Stomach (tissue), 9 donors: ENCODE measurements around the gene EXOSC6. TPM values are rescaled to one million over a fixed set of nuclear protein-coding genes. Genes with fewer than 3 reads are reported as not detected.
"Not testable (repeated sequence)": the region's sequence is repeated elsewhere in the genome, so short reads cannot be mapped to it uniquely, and the experiment has no call there.

Source experiments
- DNase-seq, 2 donors: peaks; one replicate each; pipeline versions ENCODE4 v3.0.0 to v3.0.0-alpha.2; 2013 to 2019
- H3K27ac ChIP-seq, 5 donors: fragments of 200-600 bp in 4 of 5; sonication (generic) in 4 of 5; one replicate each; pipeline ENCODE4 v1.5.1; 2013 to 2019; ENCODE audit warnings: mild to moderate bottlenecking in 1 of 5, moderate library complexity in 1 of 5
- H3K27me3 ChIP-seq, 3 donors: fragments of 200-600 bp; sonication (generic); one replicate each; pipeline ENCODE4 v1.5.1; 2017 to 2019; ENCODE audit warnings: mixed run types in 1 of 3
- H3K36me3 ChIP-seq, 4 donors: fragments of 200-600 bp; sonication (generic); 1 replicate in 3 of 4; 2 replicates in 1 of 4; pipeline ENCODE4 v1.5.1; 2016 to 2019
- H3K4me1 ChIP-seq, 4 donors: fragments of 200-600 bp; sonication (generic); one replicate each; pipeline ENCODE4 v1.5.1; 2016 to 2019
- H3K4me3 ChIP-seq, 4 donors: fragments of 200-600 bp; sonication (generic) in 3 of 4; one replicate each; pipeline ENCODE4 v1.5.1; 2016 to 2019; ENCODE audit warnings: mild to moderate bottlenecking in 1 of 4
- H3K9me3 ChIP-seq, 4 donors: fragments of 200-600 bp; sonication (generic); one replicate each; pipeline ENCODE4 v1.5.1; 2016 to 2019
- EP300 ChIP-seq: sonication (generic); formaldehyde crosslinking; IDR thresholded peaks from one replicate; pipeline ENCODE4 v1.6.1; 2017; ENCODE audit warnings: antibody characterized with exemption
- POLR2A ChIP-seq, 4 donors: fragments of 450-650 bp; IDR thresholded peaks; one replicate each; pipeline ENCODE4 v1.6.1; 2016; ENCODE audit warnings: antibody characterized with exemption in 4 of 4, control low read depth in 2 of 4, mild to moderate bottlenecking in 1 of 4, moderate library complexity in 1 of 4
- POLR2AphosphoS5 ChIP-seq, 3 donors: sonication (generic); formaldehyde crosslinking; IDR thresholded peaks; one replicate each; pipeline ENCODE4 v1.6.1; 2016; ENCODE audit warnings: antibody characterized with exemption in 3 of 3
- WGBS, 5 donors: extraction: QIAGEN DNeasy Blood & Tissue Kit in 3 of 5; methylation state at CpG; one replicate each; pipeline versions ENCODE4 v1.1.5 to v1.1.7; 2013 to 2018; 5-methylcytosine and 5-hydroxymethylcytosine counted together
- intact Hi-C: fragments of 100-400 bp; cut with DNase I; formaldehyde crosslinking; loops from one replicate; pipeline ENCODE4 v1.15.1; 2023; ENCODE audit warnings: low total_unique reads
- polyA plus RNA-seq, 3 donors: library from polyadenylated mRNA; stranded (reverse); fragments of 200-250 nt; gene quantifications; one replicate each; pipeline ENCODE4 v1.2.3, GENCODE V29; 2013
- total RNA-seq, 5 donors: library from RNA; depleted of rRNA; stranded (reverse); fragments of >200 nt; gene quantifications; one replicate each; pipeline versions ENCODE4 v1.1.0 to v1.2.3, GENCODE V29; 2014 to 2016
- TF ChIP-seq, protein P1 (sequence below), 7 experiments: fragments of 450-650 bp in 4 of 7; fragments of 200-600 bp in 3 of 7; sonication (generic) in 3 of 7; IDR thresholded peaks; one replicate each; pipeline ENCODE4 v1.5.1; 2016 to 2019; ENCODE audit warnings: antibody characterized with exemption in 7 of 7, control low read depth in 2 of 7, mild to moderate bottlenecking in 1 of 7
- donor health status: healthy with polysubstance abuse.
- donor health status: Bipolar disorder and iron deficiency.
- donor health status: healthy.

Gene EXOSC6
- total and polyA plus RNA-seq, 8 donors, result 7.0 to 45.2 (median 24.4) TPM

- H3K4me3 ChIP-seq, result no peak overlapping the region
- 85 to 95% (median 90%) methylated on average over 7 to 12 of the region's 12 CpGs for WGBS, 5 donors
- intact Hi-C loops, result no loop called here
- DNase-seq, result no peak
- H3K27me3 ChIP-seq, result no peaks in the 10 kb centered on the region
- H3K27ac ChIP-seq, result no peak overlapping the region
- TF ChIP-seq POLR2A (IDR thresholded peaks at IDR 0.05) (no peak), EP300 (no peak), POLR2AphosphoS5 (IDR thresholded peaks at IDR 0.05) (no peak)
- TF ChIP-seq, protein P1, sequence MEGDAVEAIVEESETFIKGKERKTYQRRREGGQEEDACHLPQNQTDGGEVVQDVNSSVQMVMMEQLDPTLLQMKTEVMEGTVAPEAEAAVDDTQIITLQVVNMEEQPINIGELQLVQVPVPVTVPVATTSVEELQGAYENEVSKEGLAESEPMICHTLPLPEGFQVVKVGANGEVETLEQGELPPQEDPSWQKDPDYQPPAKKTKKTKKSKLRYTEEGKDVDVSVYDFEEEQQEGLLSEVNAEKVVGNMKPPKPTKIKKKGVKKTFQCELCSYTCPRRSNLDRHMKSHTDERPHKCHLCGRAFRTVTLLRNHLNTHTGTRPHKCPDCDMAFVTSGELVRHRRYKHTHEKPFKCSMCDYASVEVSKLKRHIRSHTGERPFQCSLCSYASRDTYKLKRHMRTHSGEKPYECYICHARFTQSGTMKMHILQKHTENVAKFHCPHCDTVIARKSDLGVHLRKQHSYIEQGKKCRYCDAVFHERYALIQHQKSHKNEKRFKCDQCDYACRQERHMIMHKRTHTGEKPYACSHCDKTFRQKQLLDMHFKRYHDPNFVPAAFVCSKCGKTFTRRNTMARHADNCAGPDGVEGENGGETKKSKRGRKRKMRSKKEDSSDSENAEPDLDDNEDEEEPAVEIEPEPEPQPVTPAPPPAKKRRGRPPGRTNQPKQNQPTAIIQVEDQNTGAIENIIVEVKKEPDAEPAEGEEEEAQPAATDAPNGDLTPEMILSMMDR (IDR thresholded peaks at IDR 0.05), result no peak
- H3K4me1 ChIP-seq, result no peaks in the 10 kb centered on the region
- peaks cover 78 to 100% (median 99%) of the 10 kb centered on the region in 4 donors for H3K36me3 ChIP-seq
- H3K9me3 ChIP-seq, result no peaks in the 10 kb centered on the region
Observed at GRCh38 chr16:70269471-70269870, 17.7 kb upstream of the EXOSC6 start.

DNA sequence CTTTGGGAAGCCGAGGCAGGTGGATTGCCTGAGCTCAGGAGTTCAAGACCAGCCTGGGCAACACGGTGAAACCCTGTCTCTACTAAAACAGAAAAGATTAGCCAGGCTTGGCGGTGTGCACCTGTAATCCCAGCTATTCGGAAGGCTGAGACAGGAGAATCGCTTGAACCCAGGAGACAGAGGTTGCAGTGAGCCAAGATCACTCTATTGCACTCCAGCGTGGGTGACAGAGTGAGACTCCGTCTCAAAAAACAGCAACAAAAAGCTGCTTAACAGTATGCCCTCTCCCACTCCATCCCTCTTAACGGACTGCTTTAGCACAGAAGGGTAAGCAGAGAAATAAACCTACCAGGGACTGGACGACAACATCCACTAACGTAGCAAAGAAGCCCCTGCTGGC is 16.2 kb upstream of the EXOSC6 start:
- H3K27ac ChIP-seq, DNase-seq, H3K27me3 ChIP-seq, H3K4me1 ChIP-seq, H3K4me3 ChIP-seq, intact Hi-C loops, H3K9me3 ChIP-seq: not testable (repeated sequence)
- 91 to 96% (median 92%) methylated on average over 10 of the region's 10 CpGs for WGBS, 5 donors
- H3K36me3 ChIP-seq, result peaks cover 85 to 100% (median 100%) of the 10 kb centered on the region in 4 donors

- DNase-seq, result peak; percentile 35 to 66
- Histone ChIP-seq H3K27me3 (no peaks in the 10 kb centered on the region), H3K9me3 (no peaks in the 10 kb centered on the region), H3K36me3 (peaks cover 87 to 100% (median 100%) of the 10 kb centered on the region in 4 donors), H3K27ac (no peak overlapping the region), H3K4me3 (no peak overlapping the region), H3K4me1 (no peaks in the 10 kb centered on the region)
- intact Hi-C loops, result no loop called here
- WGBS, 5 donors, result 44 to 50% (median 47%) methylated on average over 6 of the region's 6 CpGs
- no peak for TF ChIP-seq EP300
- TF ChIP-seq, protein P1 (IDR thresholded peaks at IDR 0.05), result peak in 5 of 7 experiments; percentile 17 to 58 (median 50)
Observed at GRCh38 chr16:70267516-70267915, 15.8 kb upstream of the EXOSC6 start.

- not testable (repeated sequence) for H3K27me3 ChIP-seq, H3K4me1 ChIP-seq, H3K9me3 ChIP-seq, DNase-seq, H3K27ac ChIP-seq, H3K4me3 ChIP-seq
- intact Hi-C loops, result loop anchor here (10.0 kb wide), 1 partner anchor 105 kb away; no protein-coding TSS in a partner anchor
- H3K36me3 ChIP-seq, result peaks cover 88 to 100% (median 100%) of the 10 kb centered on the region in 4 donors
- 86 to 92% (median 91%) methylated on average over 4 to 6 of the region's 6 CpGs for WGBS, 5 donors
Observed at GRCh38 chr16:70259903-70260302, 8.2 kb upstream of the EXOSC6 start.

DNA sequence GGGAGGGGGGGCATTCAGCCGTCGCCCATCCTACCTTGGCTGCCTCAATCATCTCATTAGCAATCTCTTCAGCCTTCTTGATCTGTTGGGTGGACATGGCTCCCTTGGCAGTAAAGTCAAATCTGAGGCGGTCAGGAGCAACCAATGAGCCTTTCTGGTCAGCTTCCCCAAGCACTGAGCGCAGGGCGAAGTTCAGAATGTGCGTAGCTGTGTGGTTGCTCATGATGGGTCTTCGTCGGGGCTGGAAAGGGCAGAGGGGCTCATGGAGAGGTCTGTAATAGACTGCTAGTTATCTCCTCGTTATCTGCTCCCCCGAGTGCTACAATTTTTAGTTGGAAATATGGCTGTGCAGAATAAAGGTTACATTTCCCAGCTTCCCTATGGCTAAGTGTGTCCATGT is 7.2 kb upstream of the EXOSC6 start:
- Histone ChIP-seq H3K27me3 (no peaks in the 10 kb centered on the region), H3K9me3 (no peaks in the 10 kb centered on the region), H3K36me3 (peaks cover 88 to 100% (median 100%) of the 10 kb centered on the region in 4 donors), H3K27ac (no peak overlapping the region), H3K4me1 (no peaks in the 10 kb centered on the region), H3K4me3 (no peak overlapping the region)
- TF ChIP-seq, protein P1 (IDR thresholded peaks at IDR 0.05), result no peak
- TF ChIP-seq EP300 (no peak), POLR2A (IDR thresholded peaks at IDR 0.05) (no peak), POLR2AphosphoS5 (IDR thresholded peaks at IDR 0.05) (no peak)
- DNase-seq, result no peak
- 94 to 97% (median 96%) methylated on average over 10 of the region's 10 CpGs for WGBS, 5 donors
- intact Hi-C loops, result loop anchor here (10.0 kb wide), 1 partner anchor 104 kb away; no protein-coding TSS in a partner anchor
